GM12873 (cell line): ENCODE data around the gene CORO1A.

ENCODE experiments used
- TF ChIP-seq, protein P1 (sequence below): IDR thresholded peaks from 2 replicates; pipeline ENCODE4 v1.5.1; 2012; ENCODE audit warnings: low read depth, mild to moderate bottlenecking, moderate library complexity, low read length, control low read depth; ENCODE audit not compliant: insufficient read depth; ENCODE audit errors: missing control alignments

The CORO1A gene

GRCh38 chr16:30179931-30180330 lies 3.5 kb upstream of the CORO1A start:
- TF ChIP-seq, protein P1, sequence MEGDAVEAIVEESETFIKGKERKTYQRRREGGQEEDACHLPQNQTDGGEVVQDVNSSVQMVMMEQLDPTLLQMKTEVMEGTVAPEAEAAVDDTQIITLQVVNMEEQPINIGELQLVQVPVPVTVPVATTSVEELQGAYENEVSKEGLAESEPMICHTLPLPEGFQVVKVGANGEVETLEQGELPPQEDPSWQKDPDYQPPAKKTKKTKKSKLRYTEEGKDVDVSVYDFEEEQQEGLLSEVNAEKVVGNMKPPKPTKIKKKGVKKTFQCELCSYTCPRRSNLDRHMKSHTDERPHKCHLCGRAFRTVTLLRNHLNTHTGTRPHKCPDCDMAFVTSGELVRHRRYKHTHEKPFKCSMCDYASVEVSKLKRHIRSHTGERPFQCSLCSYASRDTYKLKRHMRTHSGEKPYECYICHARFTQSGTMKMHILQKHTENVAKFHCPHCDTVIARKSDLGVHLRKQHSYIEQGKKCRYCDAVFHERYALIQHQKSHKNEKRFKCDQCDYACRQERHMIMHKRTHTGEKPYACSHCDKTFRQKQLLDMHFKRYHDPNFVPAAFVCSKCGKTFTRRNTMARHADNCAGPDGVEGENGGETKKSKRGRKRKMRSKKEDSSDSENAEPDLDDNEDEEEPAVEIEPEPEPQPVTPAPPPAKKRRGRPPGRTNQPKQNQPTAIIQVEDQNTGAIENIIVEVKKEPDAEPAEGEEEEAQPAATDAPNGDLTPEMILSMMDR, result no peak

GRCh38 chr16:30180741-30181140 lies 2.7 kb upstream of the CORO1A start:
- TF ChIP-seq, protein P1, result no peak

DNA sequence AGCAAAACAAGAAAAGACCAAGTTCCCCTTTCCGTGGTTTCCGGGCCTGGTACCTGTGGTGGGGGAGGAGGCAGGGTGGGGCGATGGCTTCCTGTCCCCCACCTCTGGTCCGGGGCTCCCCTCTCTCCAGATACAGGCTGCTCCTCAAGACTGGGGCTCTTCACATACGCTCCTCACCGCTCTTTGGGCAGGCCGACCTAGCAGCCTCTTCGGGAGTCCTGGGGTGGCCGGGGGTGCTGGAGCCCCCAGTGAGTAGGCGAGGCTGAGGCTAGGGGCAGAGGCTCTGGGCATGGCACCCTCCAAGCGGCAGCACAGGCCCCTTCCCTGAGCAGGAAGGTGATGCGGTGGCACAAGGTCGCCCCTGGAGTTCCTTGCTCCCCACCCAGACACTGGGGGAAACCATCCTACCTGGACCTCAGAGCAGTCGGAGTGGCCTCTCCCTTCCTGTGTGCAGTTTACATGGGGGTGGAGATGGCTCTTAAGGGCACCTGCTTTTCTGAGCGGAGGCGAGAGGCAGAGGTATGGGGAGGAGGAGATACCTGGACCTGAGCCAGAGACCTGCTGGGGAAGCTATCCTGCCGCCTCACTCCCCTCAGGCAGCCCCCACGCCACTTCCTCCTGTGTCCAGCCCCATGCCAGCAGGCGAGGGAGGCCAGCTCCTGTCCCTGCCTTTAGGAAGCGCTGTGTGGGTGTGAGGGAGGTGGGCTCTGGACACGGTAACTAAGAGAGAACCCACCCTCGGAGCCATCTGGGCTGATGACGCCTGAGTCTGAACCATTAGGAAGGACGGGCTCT lies 891 bp downstream of the CORO1A start:
- TF ChIP-seq, protein P1, result no peak

DNA sequence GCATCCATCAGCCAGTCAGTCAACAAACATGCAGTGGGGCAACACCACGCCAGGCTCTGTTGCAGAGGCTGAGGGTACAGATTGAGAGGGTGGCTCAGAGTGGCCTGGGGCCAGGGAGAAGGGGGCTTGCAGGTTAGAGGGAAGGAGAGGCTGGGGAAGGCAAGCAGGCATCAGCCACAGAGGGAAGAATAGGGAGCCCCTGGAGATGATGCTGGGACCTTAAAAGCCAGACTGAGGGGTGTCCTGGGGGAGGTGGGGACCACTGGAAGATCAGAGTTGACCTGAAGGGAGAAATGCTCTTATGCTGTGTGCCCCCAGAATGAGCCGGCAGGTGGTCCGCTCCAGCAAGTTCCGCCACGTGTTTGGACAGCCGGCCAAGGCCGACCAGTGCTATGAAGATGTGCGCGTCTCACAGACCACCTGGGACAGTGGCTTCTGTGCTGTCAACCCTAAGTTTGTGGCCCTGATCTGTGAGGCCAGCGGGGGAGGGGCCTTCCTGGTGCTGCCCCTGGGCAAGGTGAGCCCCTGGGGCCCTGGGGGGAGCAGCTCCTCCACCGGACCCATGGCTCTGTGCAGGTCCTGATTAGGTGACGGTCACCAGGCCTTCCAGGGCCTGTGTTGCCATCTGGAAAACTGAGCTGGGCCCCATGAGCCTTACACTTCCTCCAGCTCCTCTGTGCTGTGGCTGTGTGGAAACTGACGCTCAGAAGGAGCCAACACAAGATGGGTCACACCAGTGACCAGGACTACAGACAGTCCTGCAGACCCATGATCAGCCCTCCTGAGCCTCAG lies 1.7 kb downstream of the CORO1A start:
- TF ChIP-seq, protein P1, result no peak

- TF ChIP-seq, protein P1, result no peak
These were observed 2.5 kb downstream of the CORO1A start for GRCh38 chr16:30185683-30186421.

DNA sequence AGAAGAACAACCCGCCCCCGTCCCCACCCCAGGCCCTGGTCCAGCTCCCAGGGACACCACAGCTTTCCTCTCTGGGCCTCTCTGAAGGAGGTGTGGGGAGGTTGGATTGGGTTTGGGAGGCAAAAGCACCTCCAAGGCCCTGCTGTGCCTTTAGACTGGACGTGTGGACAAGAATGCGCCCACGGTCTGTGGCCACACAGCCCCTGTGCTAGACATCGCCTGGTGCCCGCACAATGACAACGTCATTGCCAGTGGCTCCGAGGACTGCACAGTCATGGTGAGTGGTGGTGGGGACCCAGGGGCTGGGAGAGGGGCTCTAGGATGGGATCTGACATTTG lies 3.0 kb downstream of the CORO1A start:
- TF ChIP-seq, protein P1, result no peak
